Measurements from ENCODE around the gene SHISA8.
"Not testable (repeated sequence)": the region's sequence is repeated elsewhere in the genome, so short reads cannot be mapped to it uniquely, and the experiment has no call there.

SHISA8 gene

GRCh38 chr22:41898645-41899044, 16.2 kb downstream of the SHISA8 start:
- no peak for DNase-seq

GRCh38 chr22:41893591-41894375, 21.1 kb downstream of the SHISA8 start:
- DNase-seq = no peak

- no peak for DNase-seq
Measured at GRCh38 chr22:41892721-41893120, 22.2 kb downstream of the SHISA8 start.

- no peak for DNase-seq
Measured at GRCh38 chr22:41891407-41891806, 23.5 kb downstream of the SHISA8 start.

- DNase-seq = no peak
Measured at GRCh38 chr22:41888627-41889200, 26.2 kb downstream of the SHISA8 start.

GRCh38 chr22:41885516-41885915, 29.4 kb downstream of the SHISA8 start:
- no peak for DNase-seq

- no peak for DNase-seq
Measured at GRCh38 chr22:41885116-41885515, 29.8 kb downstream of the SHISA8 start.

- no peak for DNase-seq
Measured at GRCh38 chr22:41883400-41883799, 31.5 kb downstream of the SHISA8 start.

GRCh38 chr22:41880653-41881052, 34.2 kb downstream of the SHISA8 start:
- DNase-seq = no peak

GRCh38 chr22:41876675-41877074, 38.2 kb downstream of the SHISA8 start:
- no peak for DNase-seq

GRCh38 chr22:41876275-41876674, 38.6 kb downstream of the SHISA8 start:
- no peak for DNase-seq

GRCh38 chr22:41875531-41876270, 39.2 kb downstream of the SHISA8 start:
- DNase-seq = no peak

- DNase-seq = no peak
Measured at GRCh38 chr22:41874090-41874489, 40.8 kb downstream of the SHISA8 start.

- DNase-seq = peak in 2 of 5 experiments; percentile 64 to 71
Measured at GRCh38 chr22:41873391-41873790, 41.5 kb downstream of the SHISA8 start.

GRCh38 chr22:41870786-41871185, 44.1 kb downstream of the SHISA8 start:
- DNase-seq = no peak

GRCh38 chr22:41870081-41870480, 44.8 kb downstream of the SHISA8 start:
- not testable (repeated sequence) for DNase-seq

- DNase-seq = no peak
Measured at GRCh38 chr22:41868556-41868955, 46.3 kb downstream of the SHISA8 start.

- no peak for DNase-seq
Measured at GRCh38 chr22:41863472-41863871, 51.4 kb downstream of the SHISA8 start.

- DNase-seq = peak in 2 of 5 experiments; percentile 56 to 62
Measured at GRCh38 chr22:41862530-41863266, 52.2 kb downstream of the SHISA8 start.

- peak in 3 of 5 experiments; percentile 23 to 78 (median 48) for DNase-seq
Measured at GRCh38 chr22:41862160-41862529, 52.7 kb downstream of the SHISA8 start.

All from T-helper 2 cell (primary cell).